ENCODE data around the gene MED1. TPM values are rescaled to one million over a fixed set of nuclear protein-coding genes. Genes with fewer than 3 reads are reported as not detected.
A peak's percentile ranks its signal among the peaks of the same experiment; 100 is the strongest.

Gene MED1
- total and polyA plus RNA-seq, 9 of the 15 experiments (the other 6 are each of a cell fraction or from before 2014, with no cell fraction given): 14.0 to 59.8 (median 46.7) TPM

- Histone ChIP-seq H3K9ac (ENCODE audit: insufficient read depth in 1 of 2, low read depth in 2 of 2, low read length in 2 of 2) (peak overlapping the region in 1 of 2 experiments; percentile 66; a peak in 2 of 4 replicates), H3K27me3 (ENCODE audit: control insufficient read depth in 2 of 2, insufficient read depth in 2 of 2, low read length in 2 of 2) (no peaks in the 10 kb centered on the region), H3K4me1 (replicated peaks in 1 of 2; ENCODE audit: control insufficient read depth in 2 of 2, insufficient read depth in 2 of 2, low read length in 2 of 2) (peaks cover 4 to 20% of the 10 kb centered on the region in 2 experiments; a peak in 3 of 5 replicates), H3K27ac (ENCODE audit: extremely low read depth, low read depth, low read length) (peak overlapping the region; percentile 82), H3K9me1 (ENCODE audit: control insufficient read depth, insufficient read depth, low read length) (no peaks in the 10 kb centered on the region), H3K79me2 (ENCODE audit: control insufficient read depth, insufficient read depth, low read length) (peaks cover 50% of the 10 kb centered on the region), H3K9me3 (replicated peaks; ENCODE audit: control insufficient read depth, insufficient read depth, low read depth, low read length) (no peaks in the 10 kb centered on the region), H2AFZ (ENCODE audit: low read depth, low read length) (peak overlapping the region; percentile 91), H4K20me1 (replicated peaks; ENCODE audit: control insufficient read depth, insufficient read depth, low read length) (no peaks in the 10 kb centered on the region), H3K36me3 (ENCODE audit: control insufficient read depth, insufficient read depth, low read length) (no peaks in the 10 kb centered on the region), H3K4me2 (ENCODE audit: insufficient read depth, low read length) (peak overlapping the region; percentile 15; the same call in 1 of the 2 replicates), H3K4me3 (no peak overlapping the region)
- DNase-seq (ENCODE audit: extremely low read depth in 1 of 4, low spot score in 3 of 4) (peak; percentile 32 to 71 (median 46)), FAIRE-seq (peak; percentile 85), ATAC-seq (peak; percentile 82)
- ChIA-PET CTCF (ENCODE audit: low intra/inter-chr PET ratio) (no interaction called here), POLR2A (interaction anchor here (0.7 to 1.2 kb wide), 3 partner anchors 9 to 99 kb away, joined by 3 to 4 read pairs (median 3); no protein-coding TSS in a partner anchor)
- BruUV-seq (replicated peaks): no TSS peak
- in situ Hi-C loops (cut with MboI): no loop called here
- WGBS (ENCODE audit: insufficient coverage, low coverage, missing lambda C conversion rate): 48% methylated on average over 8 of the region's 8 CpGs
- intact Hi-C loops (cut with micrococcal nuclease): no loop called here
- TF ChIP-seq ZBTB26 (CRISPR knock-in tag; IDR thresholded peaks at IDR 0.05) (no peak), BDP1 (IDR thresholded peaks at IDR 0.05; ENCODE audit: insufficient read depth, insufficient read length) (no peak), CBX3 (IDR thresholded peaks at IDR 0.05; ENCODE audit: borderline replicate concordance in 1 of 2, low read length in 2 of 2) (no peak), CREM (IDR thresholded peaks at IDR 0.05; ENCODE audit: low read depth) (peak; percentile 29; the same call in 1 of the 2 replicates), CTBP1 (IDR thresholded peaks at IDR 0.05; ENCODE audit: borderline replicate concordance) (no peak), RCOR1 (IDR thresholded peaks at IDR 0.05; ENCODE audit: borderline replicate concordance in 1 of 2, low read depth in 2 of 2, low read length in 2 of 2) (no peak), ZBTB40 (IDR thresholded peaks at IDR 0.05) (peak; percentile 61), ZBTB40 (CRISPR knock-in tag; IDR thresholded peaks at IDR 0.05) (no peak), IRF1 (CRISPR knock-in tag; IDR thresholded peaks at IDR 0.05; ENCODE audit: borderline replicate concordance) (no peak)
Observed at GRCh38 chr17:39364236-39365025, 86.6 kb downstream of the MED1 start.

Data from K562 (cell line).